ENCODE measurements around the gene POU2F1. TPM values are rescaled to one million over a fixed set of nuclear protein-coding genes. Genes with fewer than 3 reads are reported as not detected.
"Not testable (repeated sequence)": the region's sequence is repeated elsewhere in the genome, so short reads cannot be mapped to it uniquely, and the experiment has no call there.

POU2F1 gene
- total RNA-seq, 1 experiment from 2014 or later: 21.5 TPM

DNA sequence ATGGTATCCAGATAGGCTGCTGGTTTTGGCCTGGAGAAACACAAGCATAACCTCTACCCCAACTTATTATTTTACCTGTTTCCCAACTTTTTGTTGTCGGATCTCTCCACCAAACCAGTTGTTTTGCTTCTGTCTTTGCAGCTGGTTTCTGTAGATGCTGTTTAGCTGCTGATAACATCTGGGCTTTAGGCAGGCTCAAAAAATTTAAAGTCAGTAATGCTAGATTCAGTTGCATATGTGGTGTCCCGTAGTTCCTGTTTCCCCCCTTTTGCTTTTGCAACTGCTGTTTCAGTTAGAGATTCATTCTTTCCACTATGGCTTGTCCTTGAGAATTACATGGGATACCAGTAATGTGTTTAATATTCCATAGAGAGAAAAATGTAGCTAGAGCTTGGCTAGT lies 98.5 kb downstream of the POU2F1 start:
- not testable (repeated sequence) for H3K27me3 ChIP-seq (ENCODE audit: control insufficient read depth, insufficient read depth, low read length); H3K36me3 ChIP-seq (replicated peaks; ENCODE audit: control insufficient read depth, insufficient read depth, low read length); H3K4me3 ChIP-seq (ENCODE audit: insufficient read depth, low read depth, low read length); DNase-seq

DNA sequence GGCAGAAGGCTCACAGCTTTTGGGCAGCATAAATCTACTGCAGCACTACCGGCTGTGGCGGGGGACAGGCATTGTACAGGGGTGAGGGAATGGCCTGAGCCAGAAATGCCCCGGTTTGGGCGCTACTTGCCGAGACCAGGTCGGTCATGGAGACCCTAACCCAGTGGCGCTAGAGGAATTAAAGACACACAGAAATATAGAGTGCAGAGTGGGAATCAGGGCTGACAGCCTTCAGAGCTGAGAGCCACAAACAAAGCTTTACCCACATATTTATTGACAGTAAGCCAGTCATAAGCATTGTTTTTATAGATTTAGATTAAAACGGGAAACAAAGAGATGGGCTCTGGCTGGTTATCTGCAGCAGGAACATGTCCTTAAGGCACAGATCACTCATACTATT lies 101.8 kb downstream of the POU2F1 start:
- Histone ChIP-seq H3K36me3 (replicated peaks; ENCODE audit: control insufficient read depth, insufficient read depth, low read length) (no peaks in the 10 kb centered on the region; the same call in 1 of the 2 replicates), H3K4me3 (ENCODE audit: insufficient read depth, low read depth, low read length) (no peak overlapping the region), H3K27me3 (ENCODE audit: control insufficient read depth, insufficient read depth, low read length) (no peaks in the 10 kb centered on the region)
- no peak for DNase-seq

DNA sequence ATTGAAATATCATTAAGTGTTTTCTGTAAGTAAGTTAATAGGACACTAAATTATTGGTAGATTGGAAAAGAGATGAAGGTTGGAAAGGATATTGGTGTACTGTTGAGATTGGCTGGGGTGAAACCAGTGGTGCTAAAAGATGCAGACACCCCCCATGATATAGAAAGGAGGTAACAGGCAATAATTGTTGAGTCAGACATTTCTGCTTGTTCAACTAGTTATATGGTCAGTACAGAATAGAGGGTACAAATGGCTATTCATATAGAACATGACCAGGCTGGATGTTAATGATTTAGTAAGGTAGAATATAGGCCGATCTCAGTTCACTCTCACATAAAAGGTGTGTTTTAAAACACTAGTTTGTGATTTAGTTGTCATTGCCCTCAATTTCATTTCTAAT lies 104.5 kb downstream of the POU2F1 start:
- Histone ChIP-seq H3K4me3 (ENCODE audit: insufficient read depth, low read depth, low read length) (no peak overlapping the region), H3K36me3 (replicated peaks; ENCODE audit: control insufficient read depth, insufficient read depth, low read length) (no peaks in the 10 kb centered on the region), H3K27me3 (ENCODE audit: control insufficient read depth, insufficient read depth, low read length) (no peaks in the 10 kb centered on the region)
- DNase-seq: no peak

DNA sequence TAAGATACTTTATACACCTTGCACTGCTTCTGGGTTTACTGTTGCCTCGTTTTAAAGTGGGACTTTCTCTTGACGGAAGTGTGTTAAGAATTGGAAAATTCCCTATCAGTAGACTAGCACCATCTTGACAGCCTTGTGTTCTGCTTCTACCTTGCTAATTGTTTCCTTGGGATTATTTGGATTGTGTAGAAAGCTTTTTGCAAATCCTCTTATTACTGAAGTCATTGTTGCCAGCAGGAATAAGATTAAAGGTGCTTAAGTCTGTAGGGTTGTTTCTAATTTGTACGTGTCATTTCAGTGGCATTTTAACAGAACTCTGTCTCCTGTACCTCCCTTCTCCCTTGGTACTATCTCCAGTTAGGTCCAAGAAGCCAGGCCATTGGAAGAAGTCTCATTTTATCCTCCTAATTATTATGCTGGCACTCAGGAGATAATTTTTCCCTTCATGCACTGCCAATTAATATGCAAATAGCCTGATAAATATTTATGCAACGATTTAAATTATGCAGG lies 107.7 kb downstream of the POU2F1 start:
- no peak overlapping the region for H3K4me3 ChIP-seq (ENCODE audit: insufficient read depth, low read depth, low read length)
- no peaks in the 10 kb centered on the region for H3K36me3 ChIP-seq (replicated peaks; ENCODE audit: control insufficient read depth, insufficient read depth, low read length)
- H3K27me3 ChIP-seq (ENCODE audit: control insufficient read depth, insufficient read depth, low read length): no peaks in the 10 kb centered on the region
- DNase-seq: no peak

DNA sequence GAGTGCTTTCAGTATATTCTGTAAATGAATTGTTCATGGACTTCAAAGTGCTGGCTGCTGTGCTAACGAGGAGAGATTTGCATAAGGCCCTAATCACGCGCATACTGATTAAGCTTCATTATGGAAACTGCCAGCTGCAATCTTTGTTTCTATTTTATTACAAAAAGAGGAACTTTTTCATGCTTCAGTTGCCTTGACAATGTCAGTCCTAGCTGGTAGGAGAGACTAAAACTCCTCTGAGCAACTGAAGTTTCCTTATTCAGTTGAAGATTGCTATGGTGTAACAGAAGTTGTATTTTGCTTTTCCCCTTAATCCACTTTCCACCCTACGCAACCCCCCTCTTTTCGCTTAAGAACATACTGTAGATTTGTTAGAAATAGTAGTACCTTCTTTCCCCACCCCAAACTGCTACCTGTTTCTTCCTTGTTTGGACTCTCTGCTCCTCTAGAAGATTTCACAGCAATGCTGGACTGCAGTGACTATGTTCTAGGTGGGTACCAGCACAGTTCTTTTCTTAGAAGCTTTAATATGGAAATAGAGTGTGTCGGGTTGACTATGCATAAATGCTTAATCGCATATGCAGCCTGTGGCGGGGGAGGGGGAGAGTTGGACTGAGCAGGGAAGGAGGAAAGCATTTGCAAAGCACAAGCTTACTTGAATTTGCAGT lies 108.3 kb downstream of the POU2F1 start:
- H3K36me3 ChIP-seq (replicated peaks; ENCODE audit: control insufficient read depth, insufficient read depth, low read length): no peaks in the 10 kb centered on the region
- H3K27me3 ChIP-seq (ENCODE audit: control insufficient read depth, insufficient read depth, low read length): no peaks in the 10 kb centered on the region
- DNase-seq: peak; percentile 16
- H3K4me3 ChIP-seq (ENCODE audit: insufficient read depth, low read depth, low read length): no peak overlapping the region

- DNase-seq: no peak
- H3K27me3 ChIP-seq (ENCODE audit: control insufficient read depth, insufficient read depth, low read length): no peaks in the 10 kb centered on the region
- H3K4me3 ChIP-seq (ENCODE audit: insufficient read depth, low read depth, low read length): no peak overlapping the region
- H3K36me3 ChIP-seq (replicated peaks; ENCODE audit: control insufficient read depth, insufficient read depth, low read length): no peaks in the 10 kb centered on the region
Measured at GRCh38 chr1:167330601-167331293, 110.1 kb downstream of the POU2F1 start.

- no peaks in the 10 kb centered on the region for H3K27me3 ChIP-seq (ENCODE audit: control insufficient read depth, insufficient read depth, low read length)
- H3K36me3 ChIP-seq (replicated peaks; ENCODE audit: control insufficient read depth, insufficient read depth, low read length): no peaks in the 10 kb centered on the region
- DNase-seq: no peak
- no peak overlapping the region for H3K4me3 ChIP-seq (ENCODE audit: insufficient read depth, low read depth, low read length)
Measured at GRCh38 chr1:167331650-167332049, 111.0 kb downstream of the POU2F1 start.

- Histone ChIP-seq H3K27me3 (ENCODE audit: control insufficient read depth, insufficient read depth, low read length) (no peaks in the 10 kb centered on the region), H3K36me3 (replicated peaks; ENCODE audit: control insufficient read depth, insufficient read depth, low read length) (no peaks in the 10 kb centered on the region), H3K4me3 (ENCODE audit: insufficient read depth, low read depth, low read length) (no peak overlapping the region)
- DNase-seq: no peak
Measured at GRCh38 chr1:167332503-167332902, 111.8 kb downstream of the POU2F1 start.

GRCh38 chr1:167333124-167333523 lies 112.4 kb downstream of the POU2F1 start:
- H3K27me3 ChIP-seq (ENCODE audit: control insufficient read depth, insufficient read depth, low read length): no peaks in the 10 kb centered on the region
- no peak for DNase-seq
- no peak overlapping the region for H3K4me3 ChIP-seq (ENCODE audit: insufficient read depth, low read depth, low read length)
- no peaks in the 10 kb centered on the region; the same call in 1 of the 2 replicates for H3K36me3 ChIP-seq (replicated peaks; ENCODE audit: control insufficient read depth, insufficient read depth, low read length)

DNA sequence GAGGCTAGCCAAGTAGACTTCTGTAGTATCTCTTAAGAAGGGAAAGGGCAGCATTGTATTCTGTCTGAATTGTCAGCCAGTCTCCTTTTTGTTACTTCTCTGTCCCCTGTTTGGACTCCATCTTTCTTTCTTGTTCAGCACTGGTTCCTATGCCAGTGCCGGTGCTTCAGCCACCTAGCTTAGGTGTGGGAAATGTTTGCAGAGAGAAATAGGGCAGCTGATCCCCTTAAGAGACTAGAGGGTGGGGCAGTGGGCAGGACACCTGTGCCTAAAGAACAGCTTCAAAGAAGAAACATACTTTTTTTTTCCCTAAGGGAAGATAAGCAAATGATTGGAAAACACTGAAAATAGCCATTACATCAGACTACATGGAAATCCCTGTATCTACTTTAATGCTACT lies 113.0 kb downstream of the POU2F1 start:
- no peak for DNase-seq
- Histone ChIP-seq H3K4me3 (ENCODE audit: insufficient read depth, low read depth, low read length) (no peak overlapping the region), H3K27me3 (ENCODE audit: control insufficient read depth, insufficient read depth, low read length) (no peaks in the 10 kb centered on the region), H3K36me3 (replicated peaks; ENCODE audit: control insufficient read depth, insufficient read depth, low read length) (no peaks in the 10 kb centered on the region; the same call in 1 of the 2 replicates)

GRCh38 chr1:167339405-167339804 lies 118.7 kb downstream of the POU2F1 start:
- no peaks in the 10 kb centered on the region for H3K27me3 ChIP-seq (ENCODE audit: control insufficient read depth, insufficient read depth, low read length)
- no peak overlapping the region for H3K4me3 ChIP-seq (ENCODE audit: insufficient read depth, low read depth, low read length)
- H3K36me3 ChIP-seq (replicated peaks; ENCODE audit: control insufficient read depth, insufficient read depth, low read length): no peaks in the 10 kb centered on the region; the same call in 1 of the 2 replicates
- DNase-seq: no peak

- no peaks in the 10 kb centered on the region for H3K27me3 ChIP-seq (ENCODE audit: control insufficient read depth, insufficient read depth, low read length)
- DNase-seq: no peak
- H3K4me3 ChIP-seq (ENCODE audit: insufficient read depth, low read depth, low read length): no peak overlapping the region
- H3K36me3 ChIP-seq (replicated peaks; ENCODE audit: control insufficient read depth, insufficient read depth, low read length): no peaks in the 10 kb centered on the region; the same call in 1 of the 2 replicates
Measured at GRCh38 chr1:167342846-167343245, 122.2 kb downstream of the POU2F1 start.

- DNase-seq: no peak
- no peak overlapping the region for H3K4me3 ChIP-seq (ENCODE audit: insufficient read depth, low read depth, low read length)
Measured at GRCh38 chr1:167344112-167344511, 123.4 kb downstream of the POU2F1 start.

GRCh38 chr1:167344615-167345385 lies 124.1 kb downstream of the POU2F1 start:
- no peak for DNase-seq
- H3K4me3 ChIP-seq (ENCODE audit: insufficient read depth, low read depth, low read length): no peak overlapping the region
- no peaks in the 10 kb centered on the region for H3K27me3 ChIP-seq (ENCODE audit: control insufficient read depth, insufficient read depth, low read length)
- H3K36me3 ChIP-seq (replicated peaks; ENCODE audit: control insufficient read depth, insufficient read depth, low read length): no peaks in the 10 kb centered on the region; the same call in 1 of the 2 replicates

More at GRCh38 chr1:167344112-167344511, 123.4 kb downstream of the POU2F1 start:
- H3K36me3 ChIP-seq (replicated peaks; ENCODE audit: control insufficient read depth, insufficient read depth, low read length): no peaks in the 10 kb centered on the region; the same call in 1 of the 2 replicates
- H3K27me3 ChIP-seq (ENCODE audit: control insufficient read depth, insufficient read depth, low read length): no peaks in the 10 kb centered on the region

Measured in H7 (cell line).